Gastroesophageal sphincter (tissue), 3 donors: Measurements from ENCODE around the gene ABCG8.

Source experiments
- CTCF ChIP-seq, 4 experiments: fragments of 200-600 bp in 2 of 4; fragments of 450-650 bp in 2 of 4; sonication (generic) in 1 of 4; IDR thresholded peaks; one replicate each; pipeline ENCODE4 v1.5.1; 2017 to 2019; ENCODE audit warnings: antibody characterized with exemption in 4 of 4, mild to moderate bottlenecking in 2 of 4, moderate library complexity in 2 of 4
- POLR2AphosphoS5 ChIP-seq: sonication (generic); formaldehyde crosslinking; IDR thresholded peaks from one replicate; pipeline ENCODE4 v1.6.1; 2017; ENCODE audit warnings: antibody characterized with exemption

- no peak for TF ChIP-seq CTCF (IDR thresholded peaks at IDR 0.05)
- no peak for TF ChIP-seq POLR2AphosphoS5
Observed at GRCh38 chr2:43794956-43795355, 43.8 kb upstream of the ABCG8 start.
